Testis (tissue), 3 donors: Measurements from ENCODE around the gene ASB2. TPM values are rescaled to one million over a fixed set of nuclear protein-coding genes. Genes with fewer than 3 reads are reported as not detected.
A peak's percentile ranks its signal among the peaks of the same experiment; 100 is the strongest.

ENCODE experiments used
- DNase-seq: peaks from one replicate; pipeline ENCODE4 v3.0.0-alpha.2; 2019
- H3K27ac ChIP-seq, 2 donors: fragments of 200-600 bp; sonication (generic); one replicate each; pipeline ENCODE4 v1.5.1; 2019
- H3K27me3 ChIP-seq: fragments of 200-600 bp; sonication (generic); one replicate; pipeline ENCODE4 v1.5.1; 2019
- H3K36me3 ChIP-seq: fragments of 200-600 bp; sonication (generic); one replicate; pipeline ENCODE4 v1.5.1; 2017; ENCODE audit warnings: low read depth; ENCODE audit errors: missing control alignments
- H3K4me1 ChIP-seq: fragments of 200-600 bp; sonication (generic); one replicate; pipeline ENCODE4 v1.5.1; 2019
- H3K4me3 ChIP-seq, 2 donors: fragments of 200-600 bp; sonication (generic); one replicate each; pipeline ENCODE4 v1.5.1; 2017 to 2019
- H3K9me3 ChIP-seq: fragments of 200-600 bp; sonication (generic); one replicate; pipeline ENCODE4 v1.5.1; 2017
- POLR2A ChIP-seq: fragments of 450-650 bp; IDR thresholded peaks from one replicate; pipeline ENCODE4 v1.6.1; 2017; ENCODE audit warnings: antibody characterized with exemption, mild to moderate bottlenecking, moderate library complexity
- WGBS, 2 donors: methylation state at CpG; one replicate each; pipeline ENCODE4 v1.1.5; 2018; 5-methylcytosine and 5-hydroxymethylcytosine counted together
- intact Hi-C: fragments of 100-400 bp; cut with DNase I; formaldehyde crosslinking; loops from one replicate; pipeline ENCODE4 v1.15.1; 2023; ENCODE audit warnings: low total_unique reads
- polyA plus RNA-seq: library from polyadenylated mRNA; stranded (reverse); fragments of 350-450 nt; fragmentation: Illumina TruSeq; extraction: RNeasy Lipid Tissue Mini Kit (QIAGEN cat#74804); gene quantifications from one replicate; pipeline ENCODE4 v1.2.3, GENCODE V29; 2014; ENCODE audit warnings: low read depth, low replicate concordance; ENCODE audit not compliant: insufficient read depth
- total RNA-seq, 2 donors: library from RNA; depleted of rRNA; stranded (reverse); fragments of >200 nt; gene quantifications; one replicate each; pipeline ENCODE4 v1.2.3, GENCODE V29; 2016
- TF ChIP-seq, protein P1 (sequence below), 3 experiments: fragments of 450-650 bp in 2 of 3; fragments of 200-600 bp in 1 of 3; sonication (generic) in 1 of 3; IDR thresholded peaks; one replicate each; pipeline ENCODE4 v1.5.1; 2016 to 2019; ENCODE audit warnings: antibody characterized with exemption in 3 of 3, mild to moderate bottlenecking in 2 of 3, moderate library complexity in 1 of 3

The ASB2 gene
- total and polyA plus RNA-seq, 3 donors from 2014 or later, result 3.5 to 4.3 (median 3.7) TPM

DNA sequence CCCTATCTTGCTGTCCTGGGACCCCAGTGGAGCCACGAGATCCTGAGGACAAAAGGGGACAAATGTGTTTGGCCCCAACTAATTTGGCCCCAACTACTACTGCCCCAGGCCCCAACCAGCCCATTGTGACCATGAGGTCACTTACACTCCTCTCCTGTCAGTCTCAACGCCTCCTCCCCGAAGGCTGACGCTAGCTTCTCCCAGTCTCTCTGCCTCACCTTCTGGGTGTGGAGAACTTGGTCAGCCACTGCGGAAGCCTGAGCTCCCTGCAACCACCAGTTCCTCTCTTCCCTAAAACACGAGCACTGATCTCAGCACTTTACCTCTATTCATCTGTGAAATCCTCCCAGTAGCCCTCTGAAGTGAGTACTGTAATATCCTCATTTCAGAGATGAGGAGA lies 35.9 kb downstream of the ASB2 start:
- WGBS, 2 donors, result 79 to 80% methylated on average over 6 of the region's 6 CpGs
- no peak overlapping the region for H3K27ac ChIP-seq
- no peak for DNase-seq
- intact Hi-C loops, result no loop called here
- H3K4me1 ChIP-seq, result no peaks in the 10 kb centered on the region
- no peaks in the 10 kb centered on the region for H3K36me3 ChIP-seq
- no peaks in the 10 kb centered on the region for H3K27me3 ChIP-seq
- H3K4me3 ChIP-seq, result no peak overlapping the region
- TF ChIP-seq POLR2A, result no peak
- TF ChIP-seq, protein P1, sequence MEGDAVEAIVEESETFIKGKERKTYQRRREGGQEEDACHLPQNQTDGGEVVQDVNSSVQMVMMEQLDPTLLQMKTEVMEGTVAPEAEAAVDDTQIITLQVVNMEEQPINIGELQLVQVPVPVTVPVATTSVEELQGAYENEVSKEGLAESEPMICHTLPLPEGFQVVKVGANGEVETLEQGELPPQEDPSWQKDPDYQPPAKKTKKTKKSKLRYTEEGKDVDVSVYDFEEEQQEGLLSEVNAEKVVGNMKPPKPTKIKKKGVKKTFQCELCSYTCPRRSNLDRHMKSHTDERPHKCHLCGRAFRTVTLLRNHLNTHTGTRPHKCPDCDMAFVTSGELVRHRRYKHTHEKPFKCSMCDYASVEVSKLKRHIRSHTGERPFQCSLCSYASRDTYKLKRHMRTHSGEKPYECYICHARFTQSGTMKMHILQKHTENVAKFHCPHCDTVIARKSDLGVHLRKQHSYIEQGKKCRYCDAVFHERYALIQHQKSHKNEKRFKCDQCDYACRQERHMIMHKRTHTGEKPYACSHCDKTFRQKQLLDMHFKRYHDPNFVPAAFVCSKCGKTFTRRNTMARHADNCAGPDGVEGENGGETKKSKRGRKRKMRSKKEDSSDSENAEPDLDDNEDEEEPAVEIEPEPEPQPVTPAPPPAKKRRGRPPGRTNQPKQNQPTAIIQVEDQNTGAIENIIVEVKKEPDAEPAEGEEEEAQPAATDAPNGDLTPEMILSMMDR (IDR thresholded peaks at IDR 0.05), result no peak
- H3K9me3 ChIP-seq, result no peaks in the 10 kb centered on the region

DNA sequence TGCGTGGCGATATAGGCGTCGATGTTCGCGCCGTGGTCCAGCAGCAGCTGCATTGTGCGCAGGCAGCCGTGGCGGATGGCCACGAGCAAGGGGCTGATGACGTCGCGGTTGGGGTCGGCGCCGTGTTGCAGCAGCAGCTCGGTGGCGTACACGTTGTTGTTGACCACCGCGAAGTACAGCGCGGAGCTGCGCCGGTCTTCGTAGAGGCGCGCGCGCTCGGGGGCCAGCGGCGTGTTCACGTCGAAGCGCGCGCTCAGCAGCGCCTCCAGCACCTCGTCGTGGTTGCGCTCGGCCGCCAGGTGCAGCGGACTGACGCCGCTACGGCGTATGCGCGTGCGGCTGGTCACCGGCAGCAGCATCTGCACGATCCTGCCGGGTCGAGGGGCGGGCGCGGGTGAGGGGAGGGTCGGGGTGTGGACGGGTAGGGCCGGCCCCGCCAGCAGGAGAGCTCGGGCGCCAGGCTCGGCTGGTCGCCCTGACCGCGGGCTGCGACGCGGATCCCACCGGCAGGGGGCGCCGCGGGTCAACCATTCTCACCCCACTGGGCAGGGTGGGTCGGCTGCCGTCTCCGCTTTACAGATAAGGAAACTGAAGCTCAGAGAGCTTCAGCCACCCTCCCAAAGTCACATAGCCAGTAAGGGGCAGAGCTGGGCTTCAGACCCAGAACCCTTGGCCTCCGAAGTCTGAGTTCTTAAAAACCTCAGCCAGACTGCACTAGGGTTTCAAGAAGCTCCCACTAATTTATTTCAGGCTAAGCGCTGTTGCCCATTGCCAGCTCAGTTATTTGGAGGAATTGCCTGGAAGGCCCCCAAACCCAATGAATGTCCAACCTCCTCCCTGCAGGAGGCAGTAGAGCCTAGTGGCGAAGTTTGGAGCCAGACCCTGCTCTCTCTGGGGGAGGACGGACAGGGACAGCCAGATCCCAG lies 36.8 kb downstream of the ASB2 start:
- Histone ChIP-seq H3K27me3 (no peaks in the 10 kb centered on the region), H3K4me1 (no peaks in the 10 kb centered on the region), H3K4me3 (peak overlapping the region; percentile 51 to 56), H3K36me3 (no peaks in the 10 kb centered on the region), H3K9me3 (no peaks in the 10 kb centered on the region), H3K27ac (no peak overlapping the region)
- intact Hi-C loops, result loop anchor here (5.0 kb wide), 1 partner anchor 63 kb away; no protein-coding TSS in a partner anchor
- TF ChIP-seq POLR2A, result no peak
- TF ChIP-seq, protein P1 (IDR thresholded peaks at IDR 0.05), result peak; percentile 76 to 95 (median 91)
- 6 to 7% methylated on average over 22 to 44 of the region's 84 CpGs for WGBS, 2 donors
- peak; percentile 88 for DNase-seq

DNA sequence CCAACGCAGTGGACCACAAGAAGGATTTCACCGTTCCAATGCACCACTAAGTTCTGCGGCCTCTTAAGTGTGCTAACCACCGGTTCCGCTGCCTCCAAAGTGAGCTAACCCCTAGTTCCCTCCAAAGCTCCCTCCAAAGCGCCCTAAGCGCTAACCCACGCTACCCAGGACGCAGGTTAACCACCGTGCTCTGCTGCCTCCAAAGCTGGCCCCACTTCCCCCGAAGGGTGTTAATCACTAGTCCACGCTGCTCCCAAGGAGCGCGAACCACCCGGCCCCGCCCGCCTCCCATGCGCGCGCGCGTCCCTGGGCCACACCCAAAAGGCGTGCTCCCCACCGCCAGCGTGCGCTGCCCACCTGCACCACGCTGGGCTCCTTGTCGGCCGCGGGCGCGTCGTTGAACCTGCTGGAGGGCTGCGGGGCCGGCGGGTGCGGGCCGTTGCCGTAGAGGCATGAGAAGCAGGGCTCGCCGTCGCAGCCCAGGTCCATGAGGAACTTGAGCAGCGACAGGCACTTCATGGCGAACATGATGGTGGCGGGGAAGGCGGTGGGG lies 37.5 kb downstream of the ASB2 start:
- 22 to 44% methylated on average over 15 to 46 of the region's 46 CpGs for WGBS, 2 donors
- peak; percentile 21 for DNase-seq
- intact Hi-C loops, result loop anchor here (5.0 kb wide), 1 partner anchor 63 kb away; no protein-coding TSS in a partner anchor
- no peaks in the 10 kb centered on the region for H3K27me3 ChIP-seq
- no peak overlapping the region for H3K27ac ChIP-seq
- TF ChIP-seq POLR2A, result no peak
- TF ChIP-seq, protein P1 (IDR thresholded peaks at IDR 0.05), result no peak
- H3K4me3 ChIP-seq, result peak overlapping the region; percentile 51 to 56
- no peaks in the 10 kb centered on the region for H3K4me1 ChIP-seq
- no peaks in the 10 kb centered on the region for H3K36me3 ChIP-seq
- H3K9me3 ChIP-seq, result no peaks in the 10 kb centered on the region

DNA sequence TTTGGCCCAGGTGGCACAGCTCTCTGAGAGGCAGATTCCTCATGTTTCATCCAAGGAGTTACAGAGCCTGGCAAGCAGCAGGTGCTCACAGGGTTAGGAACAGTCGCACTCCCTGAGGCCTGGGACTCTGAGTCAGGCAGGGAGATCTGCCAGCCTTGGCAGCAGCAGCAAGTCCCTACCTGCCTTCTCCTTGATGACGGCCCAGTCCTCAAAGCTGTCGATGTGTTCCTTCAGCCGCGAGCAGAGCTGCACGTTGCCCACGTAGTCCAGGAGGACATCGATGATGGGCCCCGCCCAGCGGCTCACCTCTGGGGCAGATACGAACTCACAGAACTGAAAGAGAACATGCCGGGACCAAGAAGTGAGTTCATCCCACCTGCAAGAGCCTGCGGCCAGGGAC lies 38.9 kb downstream of the ASB2 start:
- intact Hi-C loops, result loop anchor here (5.0 kb wide), 1 partner anchor 65 kb away; no protein-coding TSS in a partner anchor
- 82% methylated on average over 13 of the region's 13 CpGs; no CpG with 5 or more reads in 1 of the 2 donors for WGBS, 2 donors
- Histone ChIP-seq H3K27ac (no peak overlapping the region), H3K27me3 (no peaks in the 10 kb centered on the region), H3K4me3 (no peak overlapping the region), H3K4me1 (no peaks in the 10 kb centered on the region), H3K9me3 (no peaks in the 10 kb centered on the region), H3K36me3 (no peaks in the 10 kb centered on the region)
- TF ChIP-seq POLR2A, result no peak
- TF ChIP-seq, protein P1 (IDR thresholded peaks at IDR 0.05), result no peak
- no peak for DNase-seq
